HEK293 (cell line): ENCODE data around the gene ARV1.

ENCODE experiments used
- GFI1B ChIP-seq: fragments of 450-650 bp; formaldehyde crosslinking; IDR thresholded peaks from 2 replicates; pipeline ENCODE4 v1.5.1; 2016; ENCODE audit warnings: missing biosample characterization, missing genetic modification characterization
- KLF10 ChIP-seq: fragments of 450-650 bp; IDR thresholded peaks from 2 replicates; pipeline ENCODE4 v1.5.1; 2018; ENCODE audit warnings: missing biosample characterization, mild to moderate bottlenecking, missing genetic modification characterization
- PBX3 ChIP-seq: sonication (generic); formaldehyde crosslinking; IDR thresholded peaks from 2 replicates; pipeline ENCODE4 v1.8.1; 2022; ENCODE audit warnings: mild to moderate bottlenecking, moderate library complexity, missing genetic modification reagents
- RBAK ChIP-seq: fragments of 450-650 bp; formaldehyde crosslinking; IDR thresholded peaks from 2 replicates; pipeline ENCODE4 v1.5.1; 2016; ENCODE audit warnings: missing biosample characterization, missing genetic modification characterization
- SCRT1 ChIP-seq: fragments of 450-650 bp; formaldehyde crosslinking; IDR thresholded peaks from 2 replicates; pipeline ENCODE4 v1.5.1; 2016; ENCODE audit warnings: missing biosample characterization, missing genetic modification characterization, borderline replicate concordance
- SP7 ChIP-seq: fragments of 450-650 bp; formaldehyde crosslinking; IDR thresholded peaks from 2 replicates; pipeline ENCODE4 v1.5.1; 2016; ENCODE audit warnings: missing biosample characterization, missing genetic modification characterization
- WT1 ChIP-seq: fragments of 450-650 bp; formaldehyde crosslinking; IDR thresholded peaks from 2 replicates; pipeline ENCODE4 v1.5.1; 2016; ENCODE audit warnings: missing biosample characterization, missing genetic modification characterization
- ZBTB44 ChIP-seq: fragments of 450-650 bp; IDR thresholded peaks from 2 replicates; pipeline ENCODE4 v1.5.1; 2018; ENCODE audit warnings: missing biosample characterization, mild to moderate bottlenecking, missing genetic modification characterization
- ZEB2 ChIP-seq: fragments of 450-650 bp; formaldehyde crosslinking; IDR thresholded peaks from 2 replicates; pipeline ENCODE4 v1.5.1; 2016; ENCODE audit warnings: missing biosample characterization, missing genetic modification characterization
- ZIC2 ChIP-seq: fragments of 450-650 bp; formaldehyde crosslinking; IDR thresholded peaks from 2 replicates; pipeline ENCODE4 v1.5.1; 2016; ENCODE audit warnings: missing biosample characterization, missing genetic modification characterization
- ZNF132 ChIP-seq: fragments of 450-650 bp; formaldehyde crosslinking; IDR thresholded peaks from 2 replicates; pipeline ENCODE4 v1.5.1; 2017; ENCODE audit warnings: missing biosample characterization, missing genetic modification characterization, borderline replicate concordance
- ZNF140 ChIP-seq: fragments of 450-650 bp; formaldehyde crosslinking; IDR thresholded peaks from 2 replicates; pipeline ENCODE4 v1.5.1; 2016; ENCODE audit warnings: missing biosample characterization, missing genetic modification characterization
- ZNF169 ChIP-seq: fragments of 450-650 bp; formaldehyde crosslinking; IDR thresholded peaks from 2 replicates; pipeline ENCODE4 v1.5.1; 2016; ENCODE audit warnings: missing biosample characterization, missing genetic modification characterization
- ZNF202 ChIP-seq: fragments of 450-650 bp; formaldehyde crosslinking; IDR thresholded peaks from 2 replicates; pipeline ENCODE4 v1.5.1; 2016; ENCODE audit warnings: missing biosample characterization, missing genetic modification characterization, borderline replicate concordance
- ZNF280D ChIP-seq: fragments of 450-650 bp; formaldehyde crosslinking; IDR thresholded peaks from 2 replicates; pipeline ENCODE4 v1.5.1; 2016; ENCODE audit warnings: missing biosample characterization, missing genetic modification characterization
- ZNF302 ChIP-seq: fragments of 450-650 bp; formaldehyde crosslinking; IDR thresholded peaks from 2 replicates; pipeline ENCODE4 v1.5.1; 2016; ENCODE audit warnings: missing biosample characterization, missing genetic modification characterization, low read depth
- ZNF341 ChIP-seq: fragments of 450-650 bp; formaldehyde crosslinking; IDR thresholded peaks from 2 replicates; pipeline ENCODE4; 2016; ENCODE audit warnings: low read depth, missing biosample characterization, missing genetic modification characterization
- ZNF426 ChIP-seq: fragments of 450-650 bp; formaldehyde crosslinking; IDR thresholded peaks from 2 replicates; pipeline ENCODE4 v1.5.1; 2017; ENCODE audit warnings: missing biosample characterization, missing genetic modification characterization, mild to moderate bottlenecking, inconsistent platforms, moderate library complexity
- ZNF48 ChIP-seq: fragments of 450-650 bp; formaldehyde crosslinking; IDR thresholded peaks from 2 replicates; pipeline ENCODE4 v1.5.1; 2016; ENCODE audit warnings: missing biosample characterization, missing genetic modification characterization
- ZNF510 ChIP-seq: fragments of 450-650 bp; formaldehyde crosslinking; IDR thresholded peaks from 2 replicates; pipeline ENCODE4 v1.5.1; 2018; ENCODE audit warnings: mild to moderate bottlenecking, missing genetic modification characterization, missing biosample characterization; ENCODE audit not compliant: insufficient replicate concordance
- ZNF530 ChIP-seq: fragments of 450-650 bp; formaldehyde crosslinking; IDR thresholded peaks from 2 replicates; pipeline ENCODE4 v1.5.1; 2016; ENCODE audit warnings: low read depth, missing biosample characterization, missing genetic modification characterization
- ZNF560 ChIP-seq: fragments of 450-650 bp; formaldehyde crosslinking; IDR thresholded peaks from 2 replicates; pipeline ENCODE4 v1.5.1; 2017; ENCODE audit warnings: missing biosample characterization, missing genetic modification characterization, borderline replicate concordance
- ZNF580 ChIP-seq: fragments of 450-650 bp; formaldehyde crosslinking; IDR thresholded peaks from 2 replicates; pipeline ENCODE4 v1.5.1; 2016; ENCODE audit warnings: missing biosample characterization, missing genetic modification characterization
- ZNF596 ChIP-seq: fragments of 450-650 bp; IDR thresholded peaks from 2 replicates; pipeline ENCODE4 v1.5.0; 2018; ENCODE audit warnings: missing biosample characterization, mild to moderate bottlenecking, missing genetic modification characterization, moderate library complexity
- ZNF645 ChIP-seq: fragments of 450-650 bp; formaldehyde crosslinking; IDR thresholded peaks from 2 replicates; pipeline ENCODE4; 2016; ENCODE audit warnings: missing biosample characterization, missing genetic modification characterization
- ZNF670 ChIP-seq: fragments of 450-650 bp; formaldehyde crosslinking; IDR thresholded peaks from 2 replicates; pipeline ENCODE4 v1.5.1; 2016; ENCODE audit warnings: missing biosample characterization, missing genetic modification characterization, low read depth
- ZNF692 ChIP-seq: fragments of 450-650 bp; formaldehyde crosslinking; IDR thresholded peaks from 2 replicates; pipeline ENCODE4 v1.5.1; 2016; ENCODE audit warnings: missing biosample characterization, missing genetic modification characterization
- ZNF76 ChIP-seq: fragments of 450-650 bp; formaldehyde crosslinking; IDR thresholded peaks from 2 replicates; pipeline ENCODE4; 2016; ENCODE audit warnings: low read depth, missing biosample characterization, missing genetic modification characterization, borderline replicate concordance
- ZNF785 ChIP-seq: fragments of 450-650 bp; formaldehyde crosslinking; IDR thresholded peaks from 2 replicates; pipeline ENCODE4 v1.5.1; 2016; ENCODE audit warnings: missing biosample characterization, missing genetic modification characterization
- ZNF791 ChIP-seq: fragments of 450-650 bp; formaldehyde crosslinking; IDR thresholded peaks from 2 replicates; pipeline ENCODE4 v1.5.1; 2016; ENCODE audit warnings: missing biosample characterization, missing genetic modification characterization
- ZXDB ChIP-seq: fragments of 450-650 bp; formaldehyde crosslinking; IDR thresholded peaks from 2 replicates; pipeline ENCODE4 v1.5.1; 2016; ENCODE audit warnings: missing biosample characterization, missing genetic modification characterization

The ARV1 gene

GRCh38 chr1:231037585-231038517 lies 59.0 kb downstream of the ARV1 start (continued):
- peak; percentile 16; the same call in 1 of the 2 replicates for TF ChIP-seq ZNF596 (tag by site-specific recombination)
- TF ChIP-seq ZNF791: no peak
- TF ChIP-seq KLF10 (tag by site-specific recombination): peak; percentile 77
- no peak for TF ChIP-seq RBAK (tag by site-specific recombination)
- TF ChIP-seq ZNF785 (tag by site-specific recombination): no peak
- no peak for TF ChIP-seq ZNF169 (tag by site-specific recombination)
- TF ChIP-seq ZNF645 (tag by site-specific recombination): no peak
- peak; percentile 61; the same call in 1 of the 2 replicates for TF ChIP-seq GFI1B
- TF ChIP-seq ZNF341 (tag by site-specific recombination): peak; percentile 84
- no peak for TF ChIP-seq ZNF426 (tag by site-specific recombination)
- peak; percentile 93 for TF ChIP-seq ZIC2 (tag by site-specific recombination)
- TF ChIP-seq SCRT1 (tag by site-specific recombination): peak; percentile 60; the same call in 1 of the 2 replicates
- TF ChIP-seq ZBTB44 (tag by site-specific recombination): peak; percentile 35; the same call in 1 of the 2 replicates
- TF ChIP-seq ZNF140 (tag by site-specific recombination): no peak
- TF ChIP-seq SP7: peak; percentile 99
- no peak for TF ChIP-seq ZNF280D (tag by site-specific recombination)
- no peak for TF ChIP-seq ZNF76
- no peak for TF ChIP-seq ZNF560 (tag by site-specific recombination)
- TF ChIP-seq ZNF48 (tag by site-specific recombination): no peak
- no peak for TF ChIP-seq PBX3
- peak; percentile 87 for TF ChIP-seq ZEB2 (tag by site-specific recombination)
- TF ChIP-seq ZNF670: no peak
- TF ChIP-seq ZNF132 (tag by site-specific recombination): no peak
- no peak for TF ChIP-seq ZNF302 (tag by site-specific recombination)
- no peak for TF ChIP-seq ZNF510 (tag by site-specific recombination)
- TF ChIP-seq ZNF530 (tag by site-specific recombination): no peak
- TF ChIP-seq ZNF580 (tag by site-specific recombination): peak; percentile 87
- peak; percentile 95 for TF ChIP-seq ZXDB
- no peak for TF ChIP-seq ZNF692 (tag by site-specific recombination)
- peak; percentile 94 for TF ChIP-seq WT1 (tag by site-specific recombination)
- no peak for TF ChIP-seq ZNF202 (tag by site-specific recombination)
